Urinary bladder (tissue), 4 donors: ENCODE measurements around the gene SNX5. TPM values are rescaled to one million over a fixed set of nuclear protein-coding genes. Genes with fewer than 3 reads are reported as not detected.
A peak's percentile ranks its signal among the peaks of the same experiment; 100 is the strongest.

Experiments used
- DNase-seq: peaks from one replicate; pipeline ENCODE4 v3.0.0-alpha.2; 2015; ENCODE audit errors: extremely low spot score
- H3K27ac ChIP-seq: one replicate; pipeline ENCODE4 v1.5.1; 2013; ENCODE audit warnings: low read depth, mild to moderate bottlenecking, moderate library complexity
- H3K36me3 ChIP-seq: one replicate; pipeline ENCODE4 v1.6.1; 2013; ENCODE audit warnings: mild to moderate bottlenecking, moderate library complexity; ENCODE audit not compliant: insufficient read depth
- H3K4me1 ChIP-seq: one replicate; pipeline ENCODE4 v1.6.1; 2013; ENCODE audit warnings: mild to moderate bottlenecking, moderate library complexity; ENCODE audit not compliant: insufficient read depth
- H3K4me3 ChIP-seq: one replicate; pipeline ENCODE4 v1.5.1; 2013; ENCODE audit warnings: low read depth, low read length
- WGBS: extraction: QIAGEN DNeasy Blood & Tissue Kit; methylation state at CpG from one replicate; pipeline ENCODE4 v1.1.7; 2013; 5-methylcytosine and 5-hydroxymethylcytosine counted together
- polyA plus RNA-seq: library from polyadenylated mRNA; stranded (reverse); fragments of 200-250 nt; gene quantifications from one replicate; pipeline ENCODE4 v1.2.3, GENCODE V29; 2013
- total RNA-seq: library from RNA; depleted of rRNA; stranded (reverse); fragments of >200 nt; gene quantifications from one replicate; pipeline ENCODE4 v1.2.3, GENCODE V29; 2014
- donor health status: healthy with polysubstance abuse.
- donor health status: healthy.

SNX5 gene
- total and polyA plus RNA-seq, 2 donors = 51.9 to 138 TPM

GRCh38 chr20:17976305-17976704, 7.7 kb upstream of the SNX5 start:
- Histone ChIP-seq H3K36me3 (no peaks in the 10 kb centered on the region), H3K27ac (no peak overlapping the region), H3K4me3 (no peak overlapping the region), H3K4me1 (no peaks in the 10 kb centered on the region)
- 96% methylated on average over 6 of the region's 6 CpGs for WGBS
- DNase-seq = no peak

GRCh38 chr20:17972121-17972520, 3.5 kb upstream of the SNX5 start:
- H3K4me3 ChIP-seq = no peak overlapping the region

GRCh38 chr20:17971300-17972013, 2.9 kb upstream of the SNX5 start:
- 45% methylated on average over 7 of the region's 7 CpGs for WGBS
- Histone ChIP-seq H3K36me3 (no peaks in the 10 kb centered on the region), H3K4me3 (no peak overlapping the region), H3K27ac (no peak overlapping the region), H3K4me1 (no peaks in the 10 kb centered on the region)
- DNase-seq = no peak

More at GRCh38 chr20:17972121-17972520, 3.5 kb upstream of the SNX5 start:
- no peaks in the 10 kb centered on the region for H3K36me3 ChIP-seq
- no peak overlapping the region for H3K27ac ChIP-seq
- WGBS = 55% methylated on average over 2 of the region's 2 CpGs
- no peaks in the 10 kb centered on the region for H3K4me1 ChIP-seq
- no peak for DNase-seq

- H3K36me3 ChIP-seq = no peaks in the 10 kb centered on the region
- H3K4me1 ChIP-seq = peaks cover 2% of the 10 kb centered on the region
- H3K27ac ChIP-seq = peak overlapping the region; percentile 56
- no peak for DNase-seq
- H3K4me3 ChIP-seq = peak overlapping the region; percentile 71
- WGBS = 8% methylated on average over 9 of the region's 9 CpGs
Observed at GRCh38 chr20:17969884-17970409, 1.4 kb upstream of the SNX5 start.

GRCh38 chr20:17969278-17969883, 787 bp upstream of the SNX5 start:
- DNase-seq = no peak
- Histone ChIP-seq H3K4me3 (peak overlapping the region; percentile 71), H3K4me1 (peaks cover 2% of the 10 kb centered on the region), H3K36me3 (no peaks in the 10 kb centered on the region), H3K27ac (peak overlapping the region; percentile 83)
- WGBS = under 1% methylated on average over 28 of the region's 28 CpGs

GRCh38 chr20:17967521-17968365, 851 bp downstream of the SNX5 start:
- under 1% methylated on average over 41 of the region's 41 CpGs for WGBS
- peak overlapping the region; percentile 71 for H3K4me3 ChIP-seq
- no peak for DNase-seq
- H3K27ac ChIP-seq = peak overlapping the region; percentile 100
- H3K36me3 ChIP-seq = no peaks in the 10 kb centered on the region
- H3K4me1 ChIP-seq = peaks cover 2% of the 10 kb centered on the region

- no peaks in the 10 kb centered on the region for H3K36me3 ChIP-seq
- WGBS = 9% methylated on average over 9 of the region's 9 CpGs
- H3K4me3 ChIP-seq = peak overlapping the region; percentile 26
- peaks cover 2% of the 10 kb centered on the region for H3K4me1 ChIP-seq
- no peak for DNase-seq
- peak overlapping the region; percentile 76 for H3K27ac ChIP-seq
Observed at GRCh38 chr20:17966432-17967310, 1.9 kb downstream of the SNX5 start.

GRCh38 chr20:17965042-17965697, 3.4 kb downstream of the SNX5 start:
- 72% methylated on average over 9 of the region's 9 CpGs for WGBS
- H3K4me1 ChIP-seq = peaks cover 2% of the 10 kb centered on the region
- peak overlapping the region; percentile 57 for H3K27ac ChIP-seq
- H3K4me3 ChIP-seq = no peak overlapping the region
- no peak for DNase-seq
- no peaks in the 10 kb centered on the region for H3K36me3 ChIP-seq

- no peak overlapping the region for H3K27ac ChIP-seq
- no peak for DNase-seq
- H3K4me3 ChIP-seq = no peak overlapping the region
- peaks cover 2% of the 10 kb centered on the region for H3K4me1 ChIP-seq
- no peaks in the 10 kb centered on the region for H3K36me3 ChIP-seq
- 79% methylated on average over 3 of the region's 3 CpGs for WGBS
Observed at GRCh38 chr20:17964632-17965031, 4.0 kb downstream of the SNX5 start.

- DNase-seq = no peak
- no peaks in the 10 kb centered on the region for H3K36me3 ChIP-seq
- no peak overlapping the region for H3K27ac ChIP-seq
- H3K4me3 ChIP-seq = no peak overlapping the region
- 76% methylated on average over 1 of the region's 1 CpG for WGBS
- H3K4me1 ChIP-seq = peaks cover 2% of the 10 kb centered on the region
Observed at GRCh38 chr20:17964073-17964472, 4.5 kb downstream of the SNX5 start.

GRCh38 chr20:17963114-17963897, 5.3 kb downstream of the SNX5 start:
- Histone ChIP-seq H3K36me3 (no peaks in the 10 kb centered on the region), H3K4me1 (peaks cover 3% of the 10 kb centered on the region), H3K27ac (no peak overlapping the region), H3K4me3 (no peak overlapping the region)
- WGBS = 81% methylated on average over 9 of the region's 9 CpGs
- DNase-seq = no peak

- H3K36me3 ChIP-seq = no peaks in the 10 kb centered on the region
- H3K4me1 ChIP-seq = peaks cover 3% of the 10 kb centered on the region
- DNase-seq = no peak
- no peak overlapping the region for H3K27ac ChIP-seq
- WGBS = 20% methylated on average over 1 of the region's 1 CpG
- no peak overlapping the region for H3K4me3 ChIP-seq
Observed at GRCh38 chr20:17961587-17961940, 7.0 kb downstream of the SNX5 start.
